GM11168 (cell line): Measurements from ENCODE around the gene SLC6A8.

Source experiments
- in situ Hi-C: fragments of 300-500 bp; cut with MboI; formaldehyde crosslinking; loops from one replicate; pipeline ENCODE4 v1.12.0; 2022; ENCODE audit warnings: low sequenced_read_pairs; ENCODE audit not compliant: unreplicated experiment

The SLC6A8 gene

GRCh38 chrX:153687121-153688039 is at the start of gene SLC6A8:
Gene SLC6A8, plus strand, starts transcription at chrX:153687926. Its CDS starts 649 bp downstream, at chrX:153688575.
- in situ Hi-C loops, result no loop called here

- in situ Hi-C loops, result no loop called here
These were observed 49.7 kb upstream of the SLC6A8 start for GRCh38 chrX:153638041-153638371.

- in situ Hi-C loops, result no loop called here
These were observed 49.1 kb upstream of the SLC6A8 start for GRCh38 chrX:153638436-153639176.

GRCh38 chrX:153639177-153640044 is 48.3 kb upstream of the SLC6A8 start:
- in situ Hi-C loops, result no loop called here

- in situ Hi-C loops, result no loop called here
These were observed 47.6 kb upstream of the SLC6A8 start for GRCh38 chrX:153640045-153640686.

GRCh38 chrX:153640736-153641575 is 46.8 kb upstream of the SLC6A8 start:
- in situ Hi-C loops, result no loop called here

- in situ Hi-C loops, result no loop called here
These were observed 46.1 kb upstream of the SLC6A8 start for GRCh38 chrX:153641627-153642026.

GRCh38 chrX:153642051-153642654 is 45.6 kb upstream of the SLC6A8 start:
- in situ Hi-C loops, result no loop called here

- in situ Hi-C loops, result no loop called here
These were observed 44.9 kb upstream of the SLC6A8 start for GRCh38 chrX:153642655-153643430.

GRCh38 chrX:153643431-153644351 is 44.0 kb upstream of the SLC6A8 start:
- in situ Hi-C loops, result no loop called here

- in situ Hi-C loops, result no loop called here
These were observed 43.2 kb upstream of the SLC6A8 start for GRCh38 chrX:153644356-153645125.

GRCh38 chrX:153645151-153645550 is 42.6 kb upstream of the SLC6A8 start:
- in situ Hi-C loops, result no loop called here

GRCh38 chrX:153645921-153646488 is 41.7 kb upstream of the SLC6A8 start:
- in situ Hi-C loops, result no loop called here

GRCh38 chrX:153646620-153647373 is 40.9 kb upstream of the SLC6A8 start, which contains the start of gene DUSP9:
Gene DUSP9, plus strand, starts transcription at chrX:153647203. Its CDS starts 751 bp downstream, at chrX:153647954.
- in situ Hi-C loops, result no loop called here
